HepG2 (cell line): ENCODE results near the gene DCHS2.

Source experiments
- EP300 ChIP-seq, 3 experiments: sonication (generic) in 1 of 3; formaldehyde crosslinking in 1 of 3; IDR thresholded peaks; 2 replicates each; pipeline versions ENCODE4 v1.5.1 to v1.6.1; 2011 to 2020; ENCODE audit warnings: low read depth in 2 of 3, low read length in 2 of 3, borderline replicate concordance in 1 of 3, improper control_type of control experiment in 1 of 3, mild to moderate bottlenecking in 1 of 3, missing genetic modification reagents in 1 of 3, moderate library complexity in 1 of 3
- MXI1 ChIP-seq: IDR thresholded peaks from 3 replicates; pipeline ENCODE4 v1.6.1; 2012; ENCODE audit warnings: low read depth, low read length, inconsistent platforms, borderline replicate concordance
- NR2F6 ChIP-seq, 2 experiments: IDR thresholded peaks; 2 replicates each; pipeline ENCODE4 v1.6.1; 2016; ENCODE audit warnings: antibody characterized with exemption in 1 of 2, mild to moderate bottlenecking in 1 of 2
- RAD51 ChIP-seq: fragments of 450-650 bp; IDR thresholded peaks from 2 replicates; pipeline ENCODE4 v1.6.1; 2016; ENCODE audit warnings: borderline replicate concordance

GRCh38 chr4:154427149-154427548 is 64.5 kb downstream of the DCHS2 start:
- no peak for TF ChIP-seq RAD51
- TF ChIP-seq MXI1: no peak
- no peak for TF ChIP-seq EP300 (IDR thresholded peaks at IDR 0.05; ENCODE audit: low read depth in 2 of 2, low read length in 2 of 2)
- no peak for TF ChIP-seq EP300 (CRISPR knock-in tag; IDR thresholded peaks at IDR 0.05; ENCODE audit: borderline replicate concordance)
- no peak for TF ChIP-seq NR2F6 (IDR thresholded peaks at IDR 0.05)
- no peak for TF ChIP-seq NR2F6 (CRISPR knock-in tag; IDR thresholded peaks at IDR 0.05)
